ENCODE results near the gene GNB1L. TPM values are rescaled to one million over a fixed set of nuclear protein-coding genes. Genes with fewer than 3 reads are reported as not detected.

The GNB1L gene
- total and polyA plus RNA-seq, 4 donors: 4.3 to 12.6 (median 4.8) TPM

DNA sequence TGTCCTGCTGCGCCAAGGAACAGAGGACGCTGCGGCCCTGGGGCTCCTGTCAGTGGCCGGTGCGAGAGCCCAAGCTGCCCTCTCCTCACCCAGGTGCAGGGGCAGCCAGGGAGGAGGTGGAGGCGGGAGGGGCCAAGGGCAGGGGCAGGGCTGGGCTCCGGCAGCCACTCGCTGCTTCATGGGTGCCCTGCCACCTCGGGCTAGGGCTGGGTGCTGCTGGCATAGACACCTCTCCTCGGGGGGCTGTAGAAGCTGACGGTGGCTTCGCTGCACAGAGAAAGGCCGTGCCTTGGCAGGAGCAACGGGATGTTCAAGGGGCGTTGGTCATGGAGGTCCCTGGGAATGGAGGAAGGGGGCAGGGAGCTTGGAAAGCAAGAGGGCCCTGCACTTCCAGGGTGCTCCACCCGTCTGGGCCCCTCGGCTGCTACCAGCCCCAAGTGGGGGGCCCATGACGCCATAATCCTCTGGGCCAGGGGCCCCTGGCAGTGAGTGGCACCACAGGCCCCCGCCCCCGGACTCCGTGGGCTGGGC is 95.7 kb downstream of the GNB1L start:
- WGBS, 2 donors: 33 to 50% methylated on average over 20 to 21 of the region's 21 CpGs
- Histone ChIP-seq H3K27ac (ENCODE audit: low read depth in 1 of 2, low read length in 2 of 2) (no peak overlapping the region), H3K9me3 (ENCODE audit: control insufficient read depth, low read length) (no peaks in the 10 kb centered on the region), H3K27me3 (ENCODE audit: control insufficient read depth in 1 of 2, insufficient read depth in 2 of 2, low read length in 1 of 2) (no peaks in the 10 kb centered on the region), H3K4me3 (ENCODE audit: low read length in 2 of 2) (no peak overlapping the region), H3K4me1 (ENCODE audit: control insufficient read depth in 1 of 2, insufficient read depth in 2 of 2, low read length in 2 of 2) (no peaks in the 10 kb centered on the region), H3K36me3 (ENCODE audit: control insufficient read depth in 1 of 2, insufficient read depth in 2 of 2, low read length in 1 of 2) (no peaks in the 10 kb centered on the region)
- ATAC-seq (ENCODE audit: low FRiP score): no peak
- no peak for DNase-seq
- intact Hi-C loops (cut with DNase I): no loop called here

DNA sequence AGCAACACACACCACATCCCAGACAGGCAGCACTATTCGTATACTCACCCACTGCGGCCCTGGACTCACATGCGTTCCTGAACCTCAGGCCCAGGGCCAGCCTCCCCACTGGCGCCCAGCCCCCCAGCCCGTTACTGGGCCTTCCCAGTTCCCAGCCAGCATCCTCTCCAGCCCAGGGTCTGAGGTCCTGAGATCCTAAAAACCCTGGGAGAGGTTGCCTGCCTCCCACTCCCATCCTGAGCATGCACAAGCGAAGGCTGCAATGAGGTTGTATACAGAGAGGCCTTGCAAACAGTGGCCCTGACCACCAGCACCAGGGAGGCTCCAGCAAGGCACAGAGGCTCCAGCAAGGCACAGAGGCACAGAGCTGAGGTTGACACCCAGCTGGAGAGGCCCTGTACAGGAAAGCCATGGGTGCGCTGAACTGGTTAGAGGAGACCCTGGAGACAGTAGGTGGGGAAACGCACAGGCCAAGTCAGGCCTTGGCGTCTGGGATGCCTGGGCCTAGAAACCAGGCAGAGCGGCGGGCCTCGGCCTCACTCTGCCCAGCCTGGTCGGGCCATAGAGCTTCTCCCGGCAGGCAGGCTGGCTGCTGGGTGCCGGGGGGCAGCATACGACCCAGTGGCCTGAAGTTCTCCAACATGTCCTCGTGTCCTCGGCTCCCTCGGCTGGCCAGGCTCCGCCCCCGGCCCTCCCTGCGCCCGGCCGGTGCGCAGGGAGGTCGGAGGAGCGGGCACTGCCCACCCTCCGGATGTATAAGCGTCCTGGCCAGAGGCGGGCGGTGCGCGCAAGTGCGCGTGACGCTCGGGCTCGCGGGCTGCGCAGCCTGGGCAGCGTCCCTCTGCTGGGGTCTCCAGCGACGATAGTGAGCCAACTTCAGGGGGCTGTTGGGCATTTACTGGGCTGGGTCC is 96.4 kb downstream of the GNB1L start:
- Histone ChIP-seq H3K4me1 (ENCODE audit: control insufficient read depth in 1 of 2, insufficient read depth in 2 of 2, low read length in 2 of 2) (no peaks in the 10 kb centered on the region), H3K36me3 (ENCODE audit: control insufficient read depth in 1 of 2, insufficient read depth in 2 of 2, low read length in 1 of 2) (no peaks in the 10 kb centered on the region), H3K4me3 (ENCODE audit: low read length in 2 of 2) (no peak overlapping the region), H3K9me3 (ENCODE audit: control insufficient read depth, low read length) (no peaks in the 10 kb centered on the region), H3K27ac (ENCODE audit: low read depth in 1 of 2, low read length in 2 of 2) (no peak overlapping the region), H3K27me3 (ENCODE audit: control insufficient read depth in 1 of 2, insufficient read depth in 2 of 2, low read length in 1 of 2) (no peaks in the 10 kb centered on the region)
- intact Hi-C loops (cut with DNase I): no loop called here
- DNase-seq (no peak), ATAC-seq (ENCODE audit: low FRiP score) (no peak)
- WGBS, 2 donors: 64 to 72% methylated on average over 43 of the region's 43 CpGs

DNA sequence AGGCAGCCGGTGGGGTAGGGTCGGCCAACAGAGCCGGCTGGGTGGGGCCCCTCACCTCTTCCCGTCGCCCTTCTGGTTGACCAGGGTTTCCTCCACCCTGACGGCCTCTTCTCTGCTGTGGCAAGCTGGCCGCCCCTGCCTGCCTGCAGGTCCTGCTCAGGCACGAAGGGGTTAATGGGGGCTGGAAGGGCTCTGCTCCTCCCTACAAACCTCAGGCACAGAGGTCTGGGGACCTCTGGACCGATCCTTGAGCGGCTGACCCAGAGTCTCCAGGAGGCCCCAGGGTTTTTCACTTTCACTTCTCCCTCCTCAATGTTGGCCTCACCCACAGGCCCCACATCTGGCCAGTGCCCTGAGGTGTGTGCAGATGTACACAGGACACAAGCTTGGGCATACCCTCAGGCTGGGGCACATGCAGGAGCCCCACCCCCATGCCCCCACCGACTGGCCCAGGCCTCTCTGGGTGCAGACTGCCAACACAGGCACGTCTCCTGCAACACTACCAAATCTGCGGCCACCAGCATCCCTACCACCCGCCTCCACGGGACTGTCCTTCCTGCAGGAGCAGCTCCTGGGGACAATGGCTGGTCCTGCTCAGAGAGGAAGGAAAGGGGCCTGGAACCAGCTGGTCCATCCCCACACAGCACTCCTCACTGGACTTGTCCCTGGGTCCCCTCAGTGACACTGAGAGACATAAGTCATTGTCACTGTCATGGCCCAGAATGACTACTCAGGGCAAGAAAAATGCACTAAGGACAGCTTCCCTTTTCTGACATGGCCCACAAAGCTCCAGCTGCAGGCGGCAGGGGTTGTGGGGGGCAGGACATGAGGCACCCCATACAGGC is 97.3 kb downstream of the GNB1L start:
- intact Hi-C loops (cut with DNase I): no loop called here
- Histone ChIP-seq H3K27ac (ENCODE audit: low read depth in 1 of 2, low read length in 2 of 2) (no peak overlapping the region), H3K4me3 (ENCODE audit: low read length in 2 of 2) (no peak overlapping the region), H3K36me3 (ENCODE audit: control insufficient read depth in 1 of 2, insufficient read depth in 2 of 2, low read length in 1 of 2) (no peaks in the 10 kb centered on the region), H3K27me3 (ENCODE audit: control insufficient read depth in 1 of 2, insufficient read depth in 2 of 2, low read length in 1 of 2) (no peaks in the 10 kb centered on the region), H3K9me3 (ENCODE audit: control insufficient read depth, low read length) (no peaks in the 10 kb centered on the region), H3K4me1 (ENCODE audit: control insufficient read depth in 1 of 2, insufficient read depth in 2 of 2, low read length in 2 of 2) (no peaks in the 10 kb centered on the region)
- ATAC-seq (ENCODE audit: low FRiP score) (no peak), DNase-seq (no peak)
- 58 to 59% methylated on average over 14 to 16 of the region's 16 CpGs for WGBS, 2 donors

DNA sequence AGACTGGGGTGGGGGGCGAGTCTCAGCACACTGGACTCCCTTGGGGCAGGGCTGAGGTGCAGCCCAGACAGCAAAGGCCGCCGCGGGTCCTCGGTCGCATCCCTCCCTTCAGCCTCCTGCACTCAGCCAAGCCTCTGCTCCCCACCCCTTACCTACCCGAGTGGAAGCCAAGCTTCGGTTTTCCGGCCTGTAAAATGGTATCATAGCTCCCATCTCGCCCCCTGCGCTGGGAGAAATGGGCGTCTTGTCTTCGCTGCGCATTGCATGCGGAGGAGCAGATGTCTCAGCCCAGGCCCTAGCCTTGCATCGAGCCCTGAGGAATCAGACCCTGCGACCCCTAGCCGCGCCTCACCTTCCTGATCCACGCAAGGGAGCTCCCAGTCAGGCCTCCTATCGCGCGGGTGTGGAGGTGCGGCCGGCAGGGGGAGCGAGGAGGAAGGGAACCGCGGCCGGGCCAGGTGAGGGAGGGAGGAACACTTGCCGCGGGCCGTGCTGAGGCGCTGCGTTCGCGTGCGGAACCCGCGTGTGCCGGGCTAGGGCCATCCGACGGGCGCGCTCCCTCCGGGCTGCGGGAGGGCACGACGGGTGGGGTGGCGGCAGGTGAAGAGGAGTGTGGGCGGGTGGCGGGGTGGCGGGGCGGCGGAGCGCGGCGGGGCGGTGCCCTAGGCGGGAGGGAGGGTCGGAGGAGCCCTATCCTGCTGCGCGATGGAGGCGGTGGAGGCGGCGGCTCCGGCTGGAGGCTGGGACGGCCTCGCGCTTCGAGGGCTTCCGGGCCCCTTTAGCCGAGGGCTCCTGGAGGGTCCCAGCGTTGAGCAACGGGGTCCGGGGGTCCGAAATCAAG is 98.2 kb downstream of the GNB1L start:
- H3K36me3 ChIP-seq (ENCODE audit: control insufficient read depth in 1 of 2, insufficient read depth in 2 of 2, low read length in 1 of 2): no peaks in the 10 kb centered on the region
- ATAC-seq (ENCODE audit: low FRiP score): no peak
- H3K27ac ChIP-seq (ENCODE audit: low read depth in 1 of 2, low read length in 2 of 2): no peak overlapping the region
- no peak for DNase-seq
- 12 to 22% methylated on average over 67 to 76 of the region's 76 CpGs for WGBS, 2 donors
- no peaks in the 10 kb centered on the region for H3K9me3 ChIP-seq (ENCODE audit: control insufficient read depth, low read length)
- no peaks in the 10 kb centered on the region for H3K27me3 ChIP-seq (ENCODE audit: control insufficient read depth in 1 of 2, insufficient read depth in 2 of 2, low read length in 1 of 2)
- intact Hi-C loops (cut with DNase I): no loop called here
- H3K4me1 ChIP-seq (ENCODE audit: control insufficient read depth in 1 of 2, insufficient read depth in 2 of 2, low read length in 2 of 2): no peaks in the 10 kb centered on the region
- no peak overlapping the region for H3K4me3 ChIP-seq (ENCODE audit: low read length in 2 of 2)

DNA sequence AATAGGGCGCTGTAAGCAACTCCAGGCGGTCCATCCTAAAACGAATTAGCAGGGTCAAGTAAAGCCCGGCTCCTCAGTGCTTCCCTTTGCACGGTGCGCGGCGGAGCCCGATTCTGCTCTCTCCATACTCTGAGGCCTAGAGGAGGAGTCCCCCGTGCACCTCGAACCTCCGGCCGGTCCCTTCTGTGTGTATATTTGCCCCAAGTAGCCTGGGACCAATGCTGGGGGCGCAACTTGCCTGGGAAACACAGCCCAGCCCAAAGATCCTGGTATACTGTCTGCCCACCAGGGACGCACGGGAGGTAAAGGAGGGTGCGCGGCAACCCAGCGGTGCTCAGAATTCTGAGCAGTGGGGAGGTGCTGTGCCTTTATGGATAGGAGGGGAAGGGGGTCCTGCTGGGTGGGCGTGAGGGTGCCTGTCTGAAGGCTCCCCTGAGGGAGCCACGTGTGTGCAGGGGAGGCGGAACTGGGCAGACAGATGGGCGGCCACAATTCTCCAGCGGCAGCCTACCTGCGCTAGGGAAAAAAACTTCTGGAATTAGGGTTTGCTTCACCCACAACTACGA is 98.9 kb downstream of the GNB1L start:
- Histone ChIP-seq H3K9me3 (ENCODE audit: control insufficient read depth, low read length) (no peaks in the 10 kb centered on the region), H3K4me3 (ENCODE audit: low read length in 2 of 2) (no peak overlapping the region), H3K27ac (ENCODE audit: low read depth in 1 of 2, low read length in 2 of 2) (no peak overlapping the region), H3K27me3 (ENCODE audit: control insufficient read depth in 1 of 2, insufficient read depth in 2 of 2, low read length in 1 of 2) (no peaks in the 10 kb centered on the region), H3K36me3 (ENCODE audit: control insufficient read depth in 1 of 2, insufficient read depth in 2 of 2, low read length in 1 of 2) (no peaks in the 10 kb centered on the region), H3K4me1 (ENCODE audit: control insufficient read depth in 1 of 2, insufficient read depth in 2 of 2, low read length in 2 of 2) (no peaks in the 10 kb centered on the region)
- intact Hi-C loops (cut with DNase I): no loop called here
- WGBS, 2 donors: 13 to 22% methylated on average over 22 to 26 of the region's 26 CpGs
- DNase-seq (no peak), ATAC-seq (ENCODE audit: low FRiP score) (no peak)

DNA sequence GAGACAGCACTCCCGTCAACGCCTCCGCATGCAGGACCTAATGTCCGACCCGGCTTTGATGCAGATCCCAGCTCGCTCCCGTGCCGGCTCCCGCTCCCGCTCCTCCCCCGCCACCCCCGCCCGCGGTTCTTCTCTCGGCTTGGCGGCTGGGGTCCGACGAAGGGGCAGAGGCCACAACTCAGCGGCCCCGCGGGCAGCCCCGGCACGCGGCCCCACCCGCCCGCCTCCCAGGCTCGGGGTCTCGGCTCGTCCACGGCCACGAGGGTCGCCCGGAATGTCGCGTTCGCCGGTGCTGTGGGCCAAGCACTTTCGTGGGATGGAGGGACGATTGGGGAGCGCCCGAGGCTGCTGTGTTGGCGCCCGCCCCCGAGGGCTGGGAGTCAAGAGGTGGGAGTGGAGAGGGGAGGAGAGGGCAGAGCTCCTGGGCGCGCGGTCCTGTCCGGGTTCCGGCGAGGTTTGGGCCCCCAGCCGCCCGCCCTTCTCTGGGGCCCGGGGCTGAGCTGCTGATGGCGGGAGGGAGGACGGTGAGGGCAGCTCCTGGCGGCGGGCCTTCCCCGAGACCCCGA is 99.4 kb downstream of the GNB1L start:
- ATAC-seq (ENCODE audit: low FRiP score): no peak
- H3K4me3 ChIP-seq (ENCODE audit: low read length in 2 of 2): no peak overlapping the region
- intact Hi-C loops (cut with DNase I): no loop called here
- no peaks in the 10 kb centered on the region for H3K36me3 ChIP-seq (ENCODE audit: control insufficient read depth in 1 of 2, insufficient read depth in 2 of 2, low read length in 1 of 2)
- no peaks in the 10 kb centered on the region for H3K4me1 ChIP-seq (ENCODE audit: control insufficient read depth in 1 of 2, insufficient read depth in 2 of 2, low read length in 2 of 2)
- no peak overlapping the region for H3K27ac ChIP-seq (ENCODE audit: low read depth in 1 of 2, low read length in 2 of 2)
- no peaks in the 10 kb centered on the region for H3K27me3 ChIP-seq (ENCODE audit: control insufficient read depth in 1 of 2, insufficient read depth in 2 of 2, low read length in 1 of 2)
- 2% methylated on average over 38 to 59 of the region's 59 CpGs for WGBS, 2 donors
- no peaks in the 10 kb centered on the region for H3K9me3 ChIP-seq (ENCODE audit: control insufficient read depth, low read length)
- no peak for DNase-seq

DNA sequence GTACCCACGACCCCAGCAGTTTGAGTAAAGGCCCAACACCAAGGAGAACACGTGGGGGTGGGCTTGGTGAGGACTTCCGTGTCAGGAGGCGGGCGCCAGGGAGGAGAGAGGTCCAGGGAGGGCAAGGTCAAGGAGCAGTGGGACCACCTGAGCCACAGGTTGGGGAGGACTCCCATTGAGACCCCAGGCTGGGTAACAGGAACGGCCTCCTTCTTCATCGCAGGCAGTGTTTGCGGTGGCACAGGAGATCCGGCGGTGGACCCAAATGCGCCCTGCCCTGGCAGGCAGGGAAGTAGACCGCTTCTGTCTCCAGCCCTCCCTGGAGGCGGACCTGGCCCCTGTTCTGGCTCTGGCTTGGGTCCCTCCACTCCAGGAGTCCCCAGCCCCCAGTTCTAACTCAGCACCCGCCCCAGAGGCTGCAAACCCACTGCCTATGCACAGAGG is 100.0 kb downstream of the GNB1L start:
- Histone ChIP-seq H3K4me3 (ENCODE audit: low read length in 2 of 2) (no peak overlapping the region), H3K27me3 (ENCODE audit: control insufficient read depth in 1 of 2, insufficient read depth in 2 of 2, low read length in 1 of 2) (no peaks in the 10 kb centered on the region), H3K4me1 (ENCODE audit: control insufficient read depth in 1 of 2, insufficient read depth in 2 of 2, low read length in 2 of 2) (no peaks in the 10 kb centered on the region), H3K36me3 (ENCODE audit: control insufficient read depth in 1 of 2, insufficient read depth in 2 of 2, low read length in 1 of 2) (no peaks in the 10 kb centered on the region), H3K9me3 (ENCODE audit: control insufficient read depth, low read length) (no peaks in the 10 kb centered on the region), H3K27ac (ENCODE audit: low read depth in 1 of 2, low read length in 2 of 2) (no peak overlapping the region)
- DNase-seq (no peak), ATAC-seq (ENCODE audit: low FRiP score) (no peak)
- intact Hi-C loops (cut with DNase I): no loop called here
- 50 to 53% methylated on average over 13 to 14 of the region's 14 CpGs for WGBS, 2 donors

Measured in aorta (tissue), 5 donors.